Loucy (cell line): ENCODE measurements around the gene AGBL4.

Experiments
- H2AFZ ChIP-seq: fragments of 200-600 bp; sonication (generic); 2 replicates; pipeline ENCODE4 v1.6.0; 2016; ENCODE audit warnings: antibody characterized with exemption, mild to moderate bottlenecking, low read length, moderate library complexity
- H3F3A ChIP-seq: fragments of 200-600 bp; 2 replicates; pipeline ENCODE4 v1.6.0; 2016; ENCODE audit warnings: antibody characterized with exemption, low read depth, mild to moderate bottlenecking
- H3K27me3 ChIP-seq: fragments of 200-600 bp; sonication (generic); 2 replicates; pipeline ENCODE4 v1.6.1; 2014; ENCODE audit warnings: low read length, mild to moderate bottlenecking; ENCODE audit not compliant: insufficient read depth, poor library complexity, severe bottlenecking
- H3K36me3 ChIP-seq: fragments of 200-600 bp; sonication (generic); 2 replicates; pipeline ENCODE4 v1.6.1; 2016; ENCODE audit warnings: low read length; ENCODE audit not compliant: insufficient read depth
- H3K4me1 ChIP-seq: fragments of 200-600 bp; sonication (generic); 2 replicates; pipeline ENCODE4 v1.5.1; 2014; ENCODE audit warnings: low read length, mild to moderate bottlenecking; ENCODE audit not compliant: insufficient read depth, poor library complexity, severe bottlenecking
- H3K4me2 ChIP-seq: fragments of 200-600 bp; sonication (generic); 2 replicates; pipeline ENCODE4 v1.6.0; 2014; ENCODE audit warnings: antibody characterized with exemption, low read length, low read depth, mild to moderate bottlenecking; ENCODE audit not compliant: poor library complexity, severe bottlenecking
- H3K4me3 ChIP-seq: fragments of 200-600 bp; sonication (generic); 2 replicates; pipeline ENCODE4 v1.5.1; 2014; ENCODE audit warnings: low read length, mild to moderate bottlenecking, mixed read lengths; ENCODE audit not compliant: poor library complexity, severe bottlenecking
- H3K79me2 ChIP-seq: fragments of 200-600 bp; sonication (generic); 2 replicates; pipeline ENCODE4 v1.6.1; 2014; ENCODE audit warnings: low read length; ENCODE audit not compliant: insufficient read depth
- H3K9ac ChIP-seq: fragments of 200-600 bp; sonication (generic); 2 replicates; pipeline ENCODE4 v1.6.0; 2014; ENCODE audit warnings: mild to moderate bottlenecking, low read depth, low read length, moderate library complexity; ENCODE audit not compliant: poor library complexity, severe bottlenecking
- H3K9me2 ChIP-seq: fragments of 200-600 bp; sonication (generic); replicated peaks from 2 replicates; pipeline ENCODE4 v1.6.1; 2016; ENCODE audit warnings: low read depth, low read length, mixed read lengths
- H3K9me3 ChIP-seq: fragments of 200-600 bp; sonication (generic); 2 replicates; pipeline ENCODE4 v1.6.1; 2014; ENCODE audit warnings: mild to moderate bottlenecking, antibody characterized with exemption, low read length, low read depth; ENCODE audit not compliant: insufficient read depth
- H4K20me1 ChIP-seq: fragments of 200-600 bp; sonication (generic); 2 replicates; pipeline ENCODE4 v1.6.0; 2014; ENCODE audit warnings: antibody characterized with exemption, low read length, mild to moderate bottlenecking; ENCODE audit not compliant: insufficient read depth, poor library complexity, severe bottlenecking
- CTCF ChIP-seq: fragments of 200-600 bp; sonication (generic); conservative IDR thresholded peaks from 2 replicates; pipeline ENCODE4 v1.5.1; 2014; ENCODE audit warnings: mild to moderate bottlenecking, antibody characterized with exemption, low read length
- EZH2phosphoT487 ChIP-seq: fragments of 200-600 bp; IDR thresholded peaks from 2 replicates; pipeline ENCODE4 v1.6.1; 2018; ENCODE audit warnings: antibody characterized with exemption, mild to moderate bottlenecking, moderate library complexity, borderline replicate concordance

The AGBL4 gene

DNA sequence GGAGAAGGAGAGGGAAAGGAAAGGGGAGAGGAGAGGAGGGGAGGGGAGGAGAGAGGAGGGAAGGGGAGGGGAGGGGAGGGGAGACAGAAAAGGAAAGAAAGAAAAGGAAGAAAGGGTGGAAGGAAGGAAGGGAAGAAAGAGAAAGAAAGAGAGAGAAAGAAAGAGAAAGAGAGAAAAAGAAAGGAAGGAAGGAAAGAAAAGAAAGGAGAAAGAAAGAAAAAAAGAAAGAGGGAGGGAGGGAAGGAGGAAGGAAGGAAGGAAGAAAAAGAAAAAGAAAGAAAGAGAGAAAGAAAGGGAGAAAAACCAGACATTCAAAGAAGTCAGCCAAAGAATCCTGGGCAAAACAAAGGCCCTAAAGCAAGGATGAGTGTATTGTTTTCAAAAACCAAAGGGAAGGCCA lies 1426.1 kb downstream of the AGBL4 start:
- TF ChIP-seq CTCF (no peak), EZH2phosphoT487 (no peak)
- Histone ChIP-seq H3K4me2 (no peak overlapping the region), H3K27me3 (no peaks in the 10 kb centered on the region), H3K9ac (no peak overlapping the region), H3F3A (no peaks in the 10 kb centered on the region), H3K9me3 (no peaks in the 10 kb centered on the region), H3K36me3 (no peaks in the 10 kb centered on the region), H3K4me1 (no peaks in the 10 kb centered on the region), H3K9me2 (no peaks in the 10 kb centered on the region), H4K20me1 (no peaks in the 10 kb centered on the region), H3K4me3 (no peak overlapping the region), H3K79me2 (no peaks in the 10 kb centered on the region), H2AFZ (no peak overlapping the region)

GRCh38 chr1:48596046-48596445 lies 1427.7 kb downstream of the AGBL4 start:
- no peak overlapping the region for H3K4me2 ChIP-seq
- H3F3A ChIP-seq: no peaks in the 10 kb centered on the region
- H3K36me3 ChIP-seq: no peaks in the 10 kb centered on the region
- TF ChIP-seq CTCF (no peak), EZH2phosphoT487 (no peak)
- no peak overlapping the region for H2AFZ ChIP-seq
- no peak overlapping the region for H3K9ac ChIP-seq
- H3K4me1 ChIP-seq: no peaks in the 10 kb centered on the region
- no peaks in the 10 kb centered on the region for H3K79me2 ChIP-seq
- no peaks in the 10 kb centered on the region for H3K9me3 ChIP-seq
- H3K27me3 ChIP-seq: no peaks in the 10 kb centered on the region
- no peaks in the 10 kb centered on the region for H3K9me2 ChIP-seq
- no peaks in the 10 kb centered on the region for H4K20me1 ChIP-seq
- H3K4me3 ChIP-seq: no peak overlapping the region

DNA sequence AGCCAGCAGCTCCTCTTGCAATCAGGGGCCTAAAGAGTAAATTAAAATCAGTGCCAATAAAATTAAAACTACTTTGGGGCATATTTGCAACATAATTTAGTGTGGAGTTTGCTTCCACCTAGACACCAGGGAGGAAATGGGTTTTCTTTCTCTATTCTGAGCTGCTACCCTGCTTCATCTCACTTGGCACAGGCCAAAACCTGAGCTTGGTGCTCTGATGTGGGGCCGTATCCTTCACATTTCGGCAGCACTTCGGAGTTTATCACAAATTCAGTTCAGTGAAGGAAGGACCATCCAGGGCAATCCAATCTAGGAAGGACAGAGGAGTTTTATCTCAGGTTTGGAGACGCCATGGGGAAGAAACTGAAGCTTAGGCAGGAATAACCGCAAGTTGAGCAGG lies 1428.1 kb downstream of the AGBL4 start:
- Histone ChIP-seq H2AFZ (no peak overlapping the region), H4K20me1 (no peaks in the 10 kb centered on the region), H3F3A (no peaks in the 10 kb centered on the region), H3K4me3 (no peak overlapping the region), H3K4me1 (no peaks in the 10 kb centered on the region), H3K27me3 (no peaks in the 10 kb centered on the region), H3K4me2 (no peak overlapping the region), H3K9ac (no peak overlapping the region), H3K9me3 (no peaks in the 10 kb centered on the region), H3K9me2 (no peaks in the 10 kb centered on the region), H3K36me3 (no peaks in the 10 kb centered on the region), H3K79me2 (no peaks in the 10 kb centered on the region)
- TF ChIP-seq EZH2phosphoT487: no peak
- TF ChIP-seq CTCF: no peak
